Measurements from ENCODE around the gene TP53RK.

Gene TP53RK

GRCh38 chr20:46644160-46644559 is 45.1 kb downstream of the TP53RK start:
- no peak overlapping the region for H3K4me3 ChIP-seq (IDR thresholded peaks at IDR 0.05; ENCODE audit: insufficient read depth, low read depth, low read length)
- no peak overlapping the region for H2AFZ ChIP-seq (ENCODE audit: low read depth)
- H4K20me1 ChIP-seq (ENCODE audit: insufficient read depth) = no peaks in the 10 kb centered on the region
- H3K36me3 ChIP-seq (ENCODE audit: insufficient read depth) = no peaks in the 10 kb centered on the region
- no peak overlapping the region for H3K27ac ChIP-seq
- no peak overlapping the region for H3K4me2 ChIP-seq
- no peak for TF ChIP-seq CTCF (conservative IDR thresholded peaks at IDR 0.05; ENCODE audit: low read depth, low read length)
- no peaks in the 10 kb centered on the region for H3K79me2 ChIP-seq (ENCODE audit: insufficient read depth, low read depth)
- no peaks in the 10 kb centered on the region for H3K27me3 ChIP-seq (ENCODE audit: insufficient read depth, low read depth)
- no peaks in the 10 kb centered on the region for H3K4me1 ChIP-seq (ENCODE audit: low read depth, poor library complexity, severe bottlenecking)
- H3K9ac ChIP-seq = no peak overlapping the region

- H3K36me3 ChIP-seq (ENCODE audit: insufficient read depth) = no peaks in the 10 kb centered on the region
- H4K20me1 ChIP-seq (ENCODE audit: insufficient read depth) = no peaks in the 10 kb centered on the region
- H3K27me3 ChIP-seq (ENCODE audit: insufficient read depth, low read depth) = no peaks in the 10 kb centered on the region
- H3K4me1 ChIP-seq (ENCODE audit: low read depth, poor library complexity, severe bottlenecking) = no peaks in the 10 kb centered on the region
- H3K9ac ChIP-seq = no peak overlapping the region
- no peaks in the 10 kb centered on the region for H3K79me2 ChIP-seq (ENCODE audit: insufficient read depth, low read depth)
- no peak overlapping the region for H3K27ac ChIP-seq
- H3K4me3 ChIP-seq (IDR thresholded peaks at IDR 0.05; ENCODE audit: insufficient read depth, low read depth, low read length) = no peak overlapping the region
- no peak for TF ChIP-seq CTCF (conservative IDR thresholded peaks at IDR 0.05; ENCODE audit: low read depth, low read length)
- no peak overlapping the region for H3K4me2 ChIP-seq
- no peak overlapping the region for H2AFZ ChIP-seq (ENCODE audit: low read depth)
These were observed 46.3 kb downstream of the TP53RK start for GRCh38 chr20:46642969-46643343.

- Histone ChIP-seq H3K36me3 (ENCODE audit: insufficient read depth) (no peaks in the 10 kb centered on the region), H3K4me3 (IDR thresholded peaks at IDR 0.05; ENCODE audit: insufficient read depth, low read depth, low read length) (no peak overlapping the region), H3K4me2 (no peak overlapping the region), H3K4me1 (ENCODE audit: low read depth, poor library complexity, severe bottlenecking) (no peaks in the 10 kb centered on the region), H3K27ac (no peak overlapping the region), H3K79me2 (ENCODE audit: insufficient read depth, low read depth) (no peaks in the 10 kb centered on the region), H3K9ac (no peak overlapping the region), H3K27me3 (ENCODE audit: insufficient read depth, low read depth) (no peaks in the 10 kb centered on the region), H2AFZ (ENCODE audit: low read depth) (no peak overlapping the region), H4K20me1 (ENCODE audit: insufficient read depth) (no peaks in the 10 kb centered on the region)
- no peak for TF ChIP-seq CTCF (conservative IDR thresholded peaks at IDR 0.05; ENCODE audit: low read depth, low read length)
These were observed 46.8 kb downstream of the TP53RK start for GRCh38 chr20:46642265-46642968.

DNA sequence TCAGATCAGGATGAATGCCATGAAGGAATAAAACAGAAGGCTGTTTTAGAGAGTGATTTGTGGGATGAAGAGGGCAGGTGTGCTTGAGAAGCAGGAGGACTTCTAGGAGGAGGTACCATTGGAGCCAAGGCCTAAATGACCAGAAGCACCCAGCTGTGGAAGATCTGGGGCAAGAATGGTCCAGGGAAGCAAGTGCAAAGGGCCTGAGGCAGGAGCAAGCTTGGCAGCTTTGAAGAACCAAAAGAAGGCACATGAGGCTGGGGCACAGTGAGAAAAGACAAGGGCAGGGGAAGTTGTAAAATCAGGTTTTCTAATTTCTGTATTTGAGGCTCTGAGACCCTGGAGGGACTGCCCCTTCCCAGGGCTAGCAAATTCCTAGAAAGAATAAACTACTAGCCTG is 47.8 kb downstream of the TP53RK start:
- H3K4me2 ChIP-seq = no peak overlapping the region
- no peak overlapping the region for H2AFZ ChIP-seq (ENCODE audit: low read depth)
- no peaks in the 10 kb centered on the region for H3K4me1 ChIP-seq (ENCODE audit: low read depth, poor library complexity, severe bottlenecking)
- H3K27ac ChIP-seq = no peak overlapping the region
- H4K20me1 ChIP-seq (ENCODE audit: insufficient read depth) = no peaks in the 10 kb centered on the region
- no peak for TF ChIP-seq CTCF (conservative IDR thresholded peaks at IDR 0.05; ENCODE audit: low read depth, low read length)
- no peak overlapping the region for H3K4me3 ChIP-seq (IDR thresholded peaks at IDR 0.05; ENCODE audit: insufficient read depth, low read depth, low read length)
- no peaks in the 10 kb centered on the region for H3K79me2 ChIP-seq (ENCODE audit: insufficient read depth, low read depth)
- no peaks in the 10 kb centered on the region for H3K27me3 ChIP-seq (ENCODE audit: insufficient read depth, low read depth)
- H3K36me3 ChIP-seq (ENCODE audit: insufficient read depth) = no peaks in the 10 kb centered on the region
- no peak overlapping the region for H3K9ac ChIP-seq

Measured in KMS-11 (cell line).